ENCODE measurements around the gene HELLS. TPM values are rescaled to one million over a fixed set of nuclear protein-coding genes. Genes with fewer than 3 reads are reported as not detected.

HELLS gene
- polyA plus RNA-seq, 1 of the 3 experiments (the other 2 are of a cell fraction), result 17.3 TPM

DNA sequence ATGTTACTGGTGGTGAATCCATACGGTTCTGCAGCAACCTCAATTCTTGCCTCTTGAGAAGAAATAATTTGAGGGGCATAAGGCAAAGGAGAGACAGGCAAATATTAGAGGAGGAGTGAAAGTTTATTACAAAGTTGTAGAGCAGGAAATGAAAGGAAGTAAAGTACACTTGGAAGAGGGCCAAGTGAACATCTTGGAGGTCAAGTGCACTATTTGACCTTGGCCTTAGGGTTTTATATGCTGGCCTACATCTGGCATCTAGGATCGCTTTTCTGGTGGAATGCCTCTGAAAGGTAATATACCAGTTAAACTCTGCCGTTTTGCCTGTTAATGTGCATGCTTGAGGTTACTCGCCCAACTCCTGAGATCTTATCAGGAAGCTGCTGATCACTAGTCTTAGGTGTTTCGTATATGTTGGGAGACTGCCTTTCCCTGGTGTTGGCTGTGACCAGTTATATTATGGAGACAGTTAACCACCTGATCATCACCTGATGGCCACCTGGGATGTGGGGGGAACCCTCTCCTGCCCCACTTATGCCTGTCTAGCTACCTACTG, 71.9 kb downstream of the HELLS start (continued):
- TF ChIP-seq EP300 (IDR thresholded peaks at IDR 0.05; ENCODE audit: borderline replicate concordance in 1 of 2, low read depth in 1 of 2, low read length in 1 of 2) (no peak), FOXM1 (IDR thresholded peaks at IDR 0.05; ENCODE audit: low read depth) (no peak)

GRCh38 chr10:94622666-94623205, 77.1 kb downstream of the HELLS start:
- H3K9me3 ChIP-seq, result no peaks in the 10 kb centered on the region
- ChIA-PET CTCF (no interaction called here), POLR2A (no interaction called here)
- 82% methylated on average over 1 of the region's 1 CpG for WGBS (ENCODE audit: low lambda C conversion rate)
- no peak overlapping the region for H3K4me3 ChIP-seq (ENCODE audit: low read depth in 2 of 2, low read length in 1 of 2)
- no peaks in the 10 kb centered on the region for H3K27me3 ChIP-seq (ENCODE audit: insufficient read depth)
- no peaks in the 10 kb centered on the region for H4K20me1 ChIP-seq (ENCODE audit: insufficient read depth)
- H3K36me3 ChIP-seq (replicated peaks in 1 of 2; ENCODE audit: control insufficient read depth in 1 of 2, insufficient read depth in 2 of 2, low read length in 1 of 2), result no peaks in the 10 kb centered on the region
- no peak overlapping the region for H3K4me2 ChIP-seq
- no peaks in the 10 kb centered on the region for H3F3A ChIP-seq (replicated peaks; ENCODE audit: insufficient read depth)
- no peaks in the 10 kb centered on the region for H3K79me2 ChIP-seq (ENCODE audit: insufficient read depth)
- no peak overlapping the region for H2AFZ ChIP-seq (ENCODE audit: low read depth)
- H3K27ac ChIP-seq (ENCODE audit: low read depth in 2 of 2, low read length in 1 of 2), result no peak overlapping the region
- H3K4me1 ChIP-seq (ENCODE audit: control insufficient read depth in 1 of 2, insufficient read depth in 2 of 2, low read depth in 1 of 2, low read length in 1 of 2), result no peaks in the 10 kb centered on the region
- TF ChIP-seq JUND (IDR thresholded peaks at IDR 0.05), result no peak
- TF ChIP-seq GABPA (IDR thresholded peaks at IDR 0.05; ENCODE audit: low read depth), result no peak
- TF ChIP-seq, protein P1, sequence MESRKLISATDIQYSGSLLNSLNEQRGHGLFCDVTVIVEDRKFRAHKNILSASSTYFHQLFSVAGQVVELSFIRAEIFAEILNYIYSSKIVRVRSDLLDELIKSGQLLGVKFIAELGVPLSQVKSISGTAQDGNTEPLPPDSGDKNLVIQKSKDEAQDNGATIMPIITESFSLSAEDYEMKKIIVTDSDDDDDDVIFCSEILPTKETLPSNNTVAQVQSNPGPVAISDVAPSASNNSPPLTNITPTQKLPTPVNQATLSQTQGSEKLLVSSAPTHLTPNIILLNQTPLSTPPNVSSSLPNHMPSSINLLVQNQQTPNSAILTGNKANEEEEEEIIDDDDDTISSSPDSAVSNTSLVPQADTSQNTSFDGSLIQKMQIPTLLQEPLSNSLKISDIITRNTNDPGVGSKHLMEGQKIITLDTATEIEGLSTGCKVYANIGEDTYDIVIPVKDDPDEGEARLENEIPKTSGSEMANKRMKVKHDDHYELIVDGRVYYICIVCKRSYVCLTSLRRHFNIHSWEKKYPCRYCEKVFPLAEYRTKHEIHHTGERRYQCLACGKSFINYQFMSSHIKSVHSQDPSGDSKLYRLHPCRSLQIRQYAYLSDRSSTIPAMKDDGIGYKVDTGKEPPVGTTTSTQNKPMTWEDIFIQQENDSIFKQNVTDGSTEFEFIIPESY (IDR thresholded peaks at IDR 0.05; ENCODE audit: borderline replicate concordance, low read depth), result no peak
- no peak for TF ChIP-seq FOXM1 (IDR thresholded peaks at IDR 0.05; ENCODE audit: low read depth)
- TF ChIP-seq SMC3 (IDR thresholded peaks at IDR 0.05; ENCODE audit: low read depth, low read length), result no peak
- no peak for TF ChIP-seq ELF1 (IDR thresholded peaks at IDR 0.05)
- no peak for TF ChIP-seq RFX5 (IDR thresholded peaks at IDR 0.05; ENCODE audit: low read length)
- no peak for TF ChIP-seq RCOR1 (IDR thresholded peaks at IDR 0.05; ENCODE audit: low read length)
- DNase-seq, result no peak
- H3K9ac ChIP-seq, result no peak overlapping the region
- no peaks in the 10 kb centered on the region for H3K9me2 ChIP-seq

DNA sequence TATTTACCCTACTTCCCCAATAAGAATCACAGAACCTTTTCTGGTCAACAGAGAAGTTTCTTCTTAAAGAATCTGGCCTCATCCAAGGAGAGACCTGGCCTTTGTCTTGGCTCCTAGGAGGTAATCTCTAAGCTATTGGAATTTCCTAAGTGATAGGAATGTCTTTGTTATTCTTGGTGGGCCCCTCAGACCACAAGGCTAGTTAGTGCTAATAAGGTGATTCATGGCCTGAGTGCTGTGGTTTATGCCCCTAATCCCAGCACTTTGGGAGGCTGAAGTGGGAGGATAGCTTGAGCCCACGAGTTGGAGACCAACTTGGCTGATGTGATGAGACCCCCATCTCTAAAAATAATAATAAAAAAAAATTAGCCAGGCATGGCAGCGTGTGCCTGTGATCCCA, 78.0 kb downstream of the HELLS start:
- Histone ChIP-seq H3K27ac (ENCODE audit: low read depth in 2 of 2, low read length in 1 of 2) (no peak overlapping the region), H3K9me3 (no peaks in the 10 kb centered on the region), H3F3A (replicated peaks; ENCODE audit: insufficient read depth) (no peaks in the 10 kb centered on the region), H4K20me1 (ENCODE audit: insufficient read depth) (no peaks in the 10 kb centered on the region), H3K79me2 (ENCODE audit: insufficient read depth) (no peaks in the 10 kb centered on the region), H3K9me2 (no peaks in the 10 kb centered on the region), H3K4me2 (no peak overlapping the region), H3K27me3 (ENCODE audit: insufficient read depth) (no peaks in the 10 kb centered on the region), H3K4me1 (ENCODE audit: control insufficient read depth in 1 of 2, insufficient read depth in 2 of 2, low read depth in 1 of 2, low read length in 1 of 2) (no peaks in the 10 kb centered on the region; a peak in 1 of 4 replicates), H3K4me3 (ENCODE audit: low read depth in 2 of 2, low read length in 1 of 2) (no peak overlapping the region), H3K9ac (no peak overlapping the region), H3K36me3 (replicated peaks in 1 of 2; ENCODE audit: control insufficient read depth in 1 of 2, insufficient read depth in 2 of 2, low read length in 1 of 2) (no peaks in the 10 kb centered on the region), H2AFZ (ENCODE audit: low read depth) (no peak overlapping the region)
- no peak for DNase-seq
- no peak for TF ChIP-seq SMC3 (IDR thresholded peaks at IDR 0.05; ENCODE audit: low read depth, low read length)
- TF ChIP-seq POLR2AphosphoS5 (IDR thresholded peaks at IDR 0.05; ENCODE audit: low read depth, low read length), result no peak
- TF ChIP-seq TAF1 (IDR thresholded peaks at IDR 0.05; ENCODE audit: borderline replicate concordance, low read depth, low read length), result no peak
- no peak for TF ChIP-seq FOSL2 (IDR thresholded peaks at IDR 0.05; ENCODE audit: borderline replicate concordance, low read depth)
- TF ChIP-seq, protein P2, sequence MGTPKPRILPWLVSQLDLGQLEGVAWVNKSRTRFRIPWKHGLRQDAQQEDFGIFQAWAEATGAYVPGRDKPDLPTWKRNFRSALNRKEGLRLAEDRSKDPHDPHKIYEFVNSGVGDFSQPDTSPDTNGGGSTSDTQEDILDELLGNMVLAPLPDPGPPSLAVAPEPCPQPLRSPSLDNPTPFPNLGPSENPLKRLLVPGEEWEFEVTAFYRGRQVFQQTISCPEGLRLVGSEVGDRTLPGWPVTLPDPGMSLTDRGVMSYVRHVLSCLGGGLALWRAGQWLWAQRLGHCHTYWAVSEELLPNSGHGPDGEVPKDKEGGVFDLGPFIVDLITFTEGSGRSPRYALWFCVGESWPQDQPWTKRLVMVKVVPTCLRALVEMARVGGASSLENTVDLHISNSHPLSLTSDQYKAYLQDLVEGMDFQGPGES (IDR thresholded peaks at IDR 0.05; ENCODE audit: low read depth, low read length), result no peak
- TF ChIP-seq, protein P3, sequence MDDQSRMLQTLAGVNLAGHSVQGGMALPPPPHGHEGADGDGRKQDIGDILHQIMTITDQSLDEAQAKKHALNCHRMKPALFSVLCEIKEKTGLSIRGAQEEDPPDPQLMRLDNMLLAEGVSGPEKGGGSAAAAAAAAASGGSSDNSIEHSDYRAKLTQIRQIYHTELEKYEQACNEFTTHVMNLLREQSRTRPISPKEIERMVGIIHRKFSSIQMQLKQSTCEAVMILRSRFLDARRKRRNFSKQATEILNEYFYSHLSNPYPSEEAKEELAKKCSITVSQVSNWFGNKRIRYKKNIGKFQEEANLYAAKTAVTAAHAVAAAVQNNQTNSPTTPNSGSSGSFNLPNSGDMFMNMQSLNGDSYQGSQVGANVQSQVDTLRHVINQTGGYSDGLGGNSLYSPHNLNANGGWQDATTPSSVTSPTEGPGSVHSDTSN (IDR thresholded peaks at IDR 0.05), result no peak
- TF ChIP-seq TCF12 (IDR thresholded peaks at IDR 0.05), result no peak
- no peak for TF ChIP-seq YY1 (IDR thresholded peaks at IDR 0.05; ENCODE audit: low read depth)
- TF ChIP-seq MXI1 (IDR thresholded peaks at IDR 0.05; ENCODE audit: low read depth, low read length), result no peak
- no peak for TF ChIP-seq RAD21 (IDR thresholded peaks at IDR 0.05; ENCODE audit: low read length)
- no peak for TF ChIP-seq NFIC (IDR thresholded peaks at IDR 0.05; ENCODE audit: borderline replicate concordance)
- no peak for TF ChIP-seq JUND (IDR thresholded peaks at IDR 0.05)
- no peak for TF ChIP-seq GABPA (IDR thresholded peaks at IDR 0.05; ENCODE audit: low read depth)
- no peak for TF ChIP-seq NRF1 (IDR thresholded peaks at IDR 0.05; ENCODE audit: low read depth, low read length)
- TF ChIP-seq ELF1 (IDR thresholded peaks at IDR 0.05), result no peak
- TF ChIP-seq RXRA (IDR thresholded peaks at IDR 0.05; ENCODE audit: borderline replicate concordance, low read depth), result no peak
- TF ChIP-seq, protein P4, sequence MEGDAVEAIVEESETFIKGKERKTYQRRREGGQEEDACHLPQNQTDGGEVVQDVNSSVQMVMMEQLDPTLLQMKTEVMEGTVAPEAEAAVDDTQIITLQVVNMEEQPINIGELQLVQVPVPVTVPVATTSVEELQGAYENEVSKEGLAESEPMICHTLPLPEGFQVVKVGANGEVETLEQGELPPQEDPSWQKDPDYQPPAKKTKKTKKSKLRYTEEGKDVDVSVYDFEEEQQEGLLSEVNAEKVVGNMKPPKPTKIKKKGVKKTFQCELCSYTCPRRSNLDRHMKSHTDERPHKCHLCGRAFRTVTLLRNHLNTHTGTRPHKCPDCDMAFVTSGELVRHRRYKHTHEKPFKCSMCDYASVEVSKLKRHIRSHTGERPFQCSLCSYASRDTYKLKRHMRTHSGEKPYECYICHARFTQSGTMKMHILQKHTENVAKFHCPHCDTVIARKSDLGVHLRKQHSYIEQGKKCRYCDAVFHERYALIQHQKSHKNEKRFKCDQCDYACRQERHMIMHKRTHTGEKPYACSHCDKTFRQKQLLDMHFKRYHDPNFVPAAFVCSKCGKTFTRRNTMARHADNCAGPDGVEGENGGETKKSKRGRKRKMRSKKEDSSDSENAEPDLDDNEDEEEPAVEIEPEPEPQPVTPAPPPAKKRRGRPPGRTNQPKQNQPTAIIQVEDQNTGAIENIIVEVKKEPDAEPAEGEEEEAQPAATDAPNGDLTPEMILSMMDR (IDR thresholded peaks at IDR 0.05), result no peak
- ChIA-PET POLR2A (no interaction called here), CTCF (no interaction called here)
- WGBS (ENCODE audit: low lambda C conversion rate), result 55% methylated on average over 2 of the region's 2 CpGs
